GM12875 (cell line): ENCODE results near the gene ASPHD1.

Experiments
- H3K4me3 ChIP-seq: one replicate; pipeline ENCODE4 v1.5.1; 2011; ENCODE audit warnings: low read depth, low read length, control low read depth
- CTCF ChIP-seq: IDR thresholded peaks from 2 replicates; pipeline ENCODE4 v1.5.1; 2011; ENCODE audit warnings: low read depth, mild to moderate bottlenecking, control low read depth, inconsistent platforms, low read length, moderate library complexity, borderline replicate concordance; ENCODE audit not compliant: insufficient read depth

ASPHD1 gene

GRCh38 chr16:29871822-29872546 lies 28.3 kb upstream of the ASPHD1 start:
- no peak overlapping the region for H3K4me3 ChIP-seq
- no peak for TF ChIP-seq CTCF

DNA sequence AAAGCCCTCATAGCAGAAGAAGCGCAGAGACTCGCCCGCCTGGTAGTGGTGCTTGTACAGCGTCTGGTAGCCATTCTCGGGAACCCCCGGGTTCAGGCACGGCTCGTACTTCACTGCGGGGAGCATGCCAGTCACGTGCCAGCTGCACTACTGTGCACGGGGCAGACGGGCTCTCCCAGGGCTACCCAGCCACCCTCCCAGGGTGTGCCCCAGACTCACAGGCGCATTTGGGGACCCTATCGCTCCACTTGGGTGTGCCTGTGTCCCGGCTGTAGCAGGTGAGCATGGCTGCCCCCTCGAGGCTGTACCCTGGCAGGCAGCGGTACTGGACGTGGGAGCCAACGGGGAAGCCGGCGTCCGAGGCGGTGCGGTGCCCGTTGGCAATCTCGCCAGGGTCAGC lies 27.0 kb upstream of the ASPHD1 start:
- no peak overlapping the region for H3K4me3 ChIP-seq
- no peak for TF ChIP-seq CTCF

GRCh38 chr16:29875206-29875605 lies 25.1 kb upstream of the ASPHD1 start:
- H3K4me3 ChIP-seq = no peak overlapping the region
- TF ChIP-seq CTCF = no peak

DNA sequence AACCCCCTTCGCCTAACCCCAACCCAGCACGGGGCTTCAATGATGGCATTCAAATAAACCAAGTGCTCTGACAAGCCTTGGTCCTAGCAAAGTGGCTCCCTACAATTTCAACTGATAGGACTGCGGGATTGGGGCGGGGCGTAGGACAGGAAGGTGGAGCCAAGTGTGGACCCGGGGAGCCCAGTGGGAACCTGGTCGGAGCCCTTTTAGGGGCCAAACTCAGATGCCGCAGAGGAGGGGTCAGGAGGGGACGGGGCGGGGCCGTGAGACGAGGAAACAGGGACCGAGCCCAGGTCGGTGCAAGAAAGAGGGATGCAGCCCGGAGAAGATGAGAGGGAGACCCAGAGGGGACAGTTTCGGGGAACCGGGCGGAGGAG lies 24.1 kb upstream of the ASPHD1 start:
- no peak for TF ChIP-seq CTCF
- no peak overlapping the region for H3K4me3 ChIP-seq

DNA sequence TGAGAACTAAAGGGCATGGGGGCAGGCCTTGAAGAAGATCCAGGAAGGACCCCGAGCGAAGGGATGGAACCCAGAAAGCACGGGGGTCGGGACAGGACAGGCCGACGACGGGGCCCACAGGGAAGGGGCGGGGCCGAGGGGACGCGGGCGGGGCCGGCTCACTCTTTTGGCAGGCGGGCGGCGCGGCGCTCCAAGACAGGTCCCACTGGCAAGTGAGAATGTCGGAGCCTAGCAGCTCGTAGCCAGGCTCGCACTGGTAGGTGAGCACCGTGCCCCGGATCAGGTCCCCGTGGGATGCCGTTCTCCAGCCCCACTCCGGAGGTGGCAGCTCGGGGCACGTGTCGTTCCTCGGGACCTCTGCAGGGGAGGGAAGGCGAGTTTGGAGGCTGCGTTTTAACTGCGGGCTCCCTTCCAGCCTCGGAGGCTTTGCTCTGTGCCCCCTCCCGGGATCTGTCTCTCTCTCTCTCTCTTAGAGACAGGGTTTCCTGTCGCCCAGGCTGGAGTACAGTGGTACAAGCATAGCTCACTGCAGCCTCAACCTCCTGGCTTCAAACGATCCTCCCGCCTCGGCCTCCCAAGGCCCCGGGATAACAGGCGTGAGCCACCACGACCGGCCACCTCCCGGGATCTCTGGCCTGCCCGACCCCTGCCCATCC lies 23.6 kb upstream of the ASPHD1 start:
- no peak for TF ChIP-seq CTCF
- no peak overlapping the region for H3K4me3 ChIP-seq

DNA sequence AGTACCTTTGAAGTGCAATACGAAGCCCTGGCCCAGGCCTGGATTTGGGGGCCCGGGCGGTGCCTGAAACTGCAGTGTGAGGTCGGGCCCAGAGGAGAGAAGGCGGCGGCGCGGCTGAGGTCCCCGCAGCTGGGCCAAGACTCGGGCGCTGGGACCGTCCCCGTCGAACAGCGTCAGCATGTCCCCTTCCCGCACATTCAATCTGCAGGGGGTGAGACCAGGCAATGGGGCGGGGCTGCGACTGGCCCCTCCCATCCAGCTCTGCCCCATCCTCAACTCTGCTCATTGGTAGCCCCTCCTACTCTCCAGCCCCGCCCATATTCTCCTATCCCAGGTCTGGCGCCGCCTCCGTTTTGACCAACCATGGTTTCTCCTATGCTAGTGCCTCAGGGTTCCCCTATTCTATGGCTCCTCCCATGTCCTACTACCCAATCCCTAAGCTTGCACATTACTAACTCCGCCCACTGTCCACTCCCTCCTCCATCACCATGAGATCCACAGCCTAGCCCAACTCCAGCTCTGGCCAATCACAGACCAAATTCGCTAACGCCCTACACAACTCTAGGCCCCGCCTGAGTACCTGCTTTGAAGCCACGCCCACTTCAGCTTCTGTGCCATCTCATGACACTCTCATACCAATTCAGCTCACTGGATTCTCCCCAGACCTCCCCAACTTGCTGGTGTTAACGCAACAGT lies 22.9 kb upstream of the ASPHD1 start:
- TF ChIP-seq CTCF = no peak
- H3K4me3 ChIP-seq = no peak overlapping the region
